GM10248 (cell line): ENCODE results near the gene NAE1.

Experiments
- CTCF ChIA-PET: fragments of 300-600 bp; sonication (Branson Sonifier 250); formaldehyde crosslinking; extraction: SDS; loops from one replicate; lab custom pipeline; 2021; ENCODE audit warnings: antibody characterized with exemption; lab: Yijun Ruan, JAX
- POLR2A ChIA-PET: fragments of 350-650 bp; sonication (Branson Sonifier 250); formaldehyde crosslinking; extraction: SDS; loops from one replicate; lab custom pipeline; 2020; ENCODE audit warnings: antibody characterized with exemption; lab: Yijun Ruan, JAX
- DNase-seq: peaks from one replicate; pipeline ENCODE4 v3.0.0; 2012; ENCODE audit errors: extremely low spot score
- TF ChIP-seq, protein P1 (sequence below): IDR thresholded peaks from 2 replicates; pipeline ENCODE4 v1.5.1; 2012; ENCODE audit warnings: mild to moderate bottlenecking, low read depth; ENCODE audit errors: extremely low read depth, missing control alignments, control extremely low read depth

The NAE1 gene

DNA sequence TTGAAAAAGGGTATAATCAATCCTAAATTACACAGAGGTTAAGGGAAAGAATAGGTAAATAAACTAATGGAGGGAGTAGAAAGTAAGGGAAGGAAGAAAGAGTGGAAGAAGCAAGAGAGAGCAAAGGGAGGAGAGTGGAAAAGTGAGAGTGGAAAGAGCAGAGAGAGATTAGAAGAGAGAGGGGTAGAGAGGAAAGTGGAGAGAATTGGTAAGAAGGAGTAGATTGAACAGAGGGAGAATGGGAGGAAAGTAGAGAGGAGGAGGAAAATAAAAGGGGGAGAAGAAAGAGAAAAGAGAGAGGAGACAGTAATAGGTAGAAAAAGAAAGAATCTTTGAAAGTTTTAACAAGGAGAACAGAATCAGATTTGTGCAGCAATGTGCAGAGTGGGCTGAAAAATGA lies 54.3 kb downstream of the NAE1 start:
- CTCF ChIA-PET, result interaction anchor here (1.5 to 1.6 kb wide), 2 partner anchors 9 to 25 kb away, joined by 3 to 4 read pairs; partner anchors contain the start of gene DYNC1LI2
- TF ChIP-seq, protein P1, sequence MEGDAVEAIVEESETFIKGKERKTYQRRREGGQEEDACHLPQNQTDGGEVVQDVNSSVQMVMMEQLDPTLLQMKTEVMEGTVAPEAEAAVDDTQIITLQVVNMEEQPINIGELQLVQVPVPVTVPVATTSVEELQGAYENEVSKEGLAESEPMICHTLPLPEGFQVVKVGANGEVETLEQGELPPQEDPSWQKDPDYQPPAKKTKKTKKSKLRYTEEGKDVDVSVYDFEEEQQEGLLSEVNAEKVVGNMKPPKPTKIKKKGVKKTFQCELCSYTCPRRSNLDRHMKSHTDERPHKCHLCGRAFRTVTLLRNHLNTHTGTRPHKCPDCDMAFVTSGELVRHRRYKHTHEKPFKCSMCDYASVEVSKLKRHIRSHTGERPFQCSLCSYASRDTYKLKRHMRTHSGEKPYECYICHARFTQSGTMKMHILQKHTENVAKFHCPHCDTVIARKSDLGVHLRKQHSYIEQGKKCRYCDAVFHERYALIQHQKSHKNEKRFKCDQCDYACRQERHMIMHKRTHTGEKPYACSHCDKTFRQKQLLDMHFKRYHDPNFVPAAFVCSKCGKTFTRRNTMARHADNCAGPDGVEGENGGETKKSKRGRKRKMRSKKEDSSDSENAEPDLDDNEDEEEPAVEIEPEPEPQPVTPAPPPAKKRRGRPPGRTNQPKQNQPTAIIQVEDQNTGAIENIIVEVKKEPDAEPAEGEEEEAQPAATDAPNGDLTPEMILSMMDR, result no peak
- DNase-seq, result no peak
- POLR2A ChIA-PET, result no interaction called here

DNA sequence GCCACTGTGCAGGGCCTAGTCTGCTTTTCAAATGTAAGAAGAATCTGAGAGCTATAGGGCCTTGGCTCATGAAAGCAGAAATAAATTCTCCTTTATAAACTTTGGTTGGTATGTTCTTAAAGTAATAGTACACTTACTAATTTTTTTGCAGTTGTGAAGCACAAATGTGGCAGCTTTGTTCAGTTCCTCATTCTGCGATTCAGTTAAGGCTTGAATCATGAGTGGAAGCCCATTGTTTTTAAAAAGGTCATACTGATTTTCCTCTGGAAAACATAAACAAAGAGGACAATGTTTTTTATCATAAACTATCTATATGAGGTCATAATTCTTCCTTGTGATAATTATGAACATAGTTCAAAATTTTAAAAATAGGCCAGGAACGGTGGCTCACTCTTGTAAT lies 55.8 kb downstream of the NAE1 start:
- POLR2A ChIA-PET, result no interaction called here
- DNase-seq, result no peak
- CTCF ChIA-PET, result interaction anchor here (1.5 to 2.7 kb wide), 2 partner anchors 23 to 35 kb away, joined by 4 to 13 read pairs; partner anchors contain the start of gene DYNC1LI2

DNA sequence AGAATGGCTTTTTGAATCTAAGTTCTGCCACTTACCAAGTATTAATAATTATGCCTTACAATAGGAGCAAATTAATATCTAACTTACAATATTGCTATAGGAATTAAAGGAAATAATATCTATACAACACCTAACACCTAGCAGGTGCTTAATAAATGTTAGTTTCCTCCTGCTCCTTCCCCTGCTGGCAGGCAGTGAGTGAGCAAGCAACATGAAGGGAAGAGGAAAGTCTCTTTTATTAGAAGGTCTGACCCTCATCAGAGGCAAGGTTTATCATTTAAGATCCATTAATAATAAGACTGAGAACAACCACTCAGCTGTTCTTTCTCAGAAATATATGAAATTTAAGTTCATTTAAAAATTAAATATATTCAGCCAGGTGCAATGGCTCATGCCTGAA lies 72.7 kb downstream of the NAE1 start:
- ChIA-PET CTCF (no interaction called here), POLR2A (no interaction called here)
- TF ChIP-seq, protein P1, result no peak
- no peak for DNase-seq

More for the DNA sequence above, 55.8 kb downstream of the NAE1 start:
- TF ChIP-seq, protein P1, result no peak

DNA sequence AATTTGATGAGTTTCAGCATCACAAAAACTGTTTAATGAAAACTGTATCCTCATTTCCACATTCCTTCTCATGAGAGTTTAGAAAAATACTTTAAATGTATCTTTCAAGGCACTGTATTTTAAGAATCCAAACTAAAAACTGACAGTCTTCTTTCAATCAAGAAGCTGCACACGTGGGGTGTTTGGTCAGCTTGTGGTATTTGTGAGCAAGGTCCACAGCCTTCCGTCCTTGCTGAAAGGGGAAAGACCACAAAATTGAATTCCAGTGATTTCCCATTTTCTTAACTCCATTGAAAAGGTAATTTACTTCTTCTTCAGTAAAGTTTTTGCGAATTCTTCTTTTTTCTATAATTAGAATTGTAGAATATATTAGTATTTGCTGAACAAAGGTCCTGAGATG lies 76.0 kb downstream of the NAE1 start:
- no peak for DNase-seq
- CTCF ChIA-PET, result interaction anchor here (1.0 to 7.7 kb wide), 7 partner anchors 12 to 146 kb away, joined by 4 to 46 read pairs (median 6); partner anchors contain the start of gene PDP2
- POLR2A ChIA-PET, result no interaction called here
- TF ChIP-seq, protein P1, result no peak

DNA sequence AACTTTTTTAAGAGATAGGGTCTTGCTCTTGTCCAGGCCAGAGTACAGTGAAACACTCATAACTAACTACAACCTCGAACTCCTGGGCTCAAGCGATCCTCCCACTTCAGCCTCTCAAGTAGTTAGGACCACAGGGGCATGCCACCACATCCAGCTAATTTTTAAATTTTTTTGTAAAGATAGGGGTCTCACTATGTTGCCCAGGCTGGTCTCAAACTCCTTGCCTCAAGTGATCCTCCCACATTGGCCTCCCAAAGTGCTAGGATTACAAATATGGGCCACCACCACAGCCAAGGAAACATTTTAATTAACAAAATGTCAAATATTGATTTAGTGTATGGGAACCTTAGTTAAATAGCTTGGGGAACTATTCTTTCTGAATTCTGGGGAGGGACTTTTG lies 76.6 kb downstream of the NAE1 start:
- no peak for DNase-seq
- ChIA-PET POLR2A (no interaction called here), CTCF (interaction anchor here (1.0 to 7.7 kb wide), 7 partner anchors 12 to 145 kb away, joined by 4 to 46 read pairs (median 6); partner anchors contain the start of gene PDP2)
- TF ChIP-seq, protein P1, result no peak

DNA sequence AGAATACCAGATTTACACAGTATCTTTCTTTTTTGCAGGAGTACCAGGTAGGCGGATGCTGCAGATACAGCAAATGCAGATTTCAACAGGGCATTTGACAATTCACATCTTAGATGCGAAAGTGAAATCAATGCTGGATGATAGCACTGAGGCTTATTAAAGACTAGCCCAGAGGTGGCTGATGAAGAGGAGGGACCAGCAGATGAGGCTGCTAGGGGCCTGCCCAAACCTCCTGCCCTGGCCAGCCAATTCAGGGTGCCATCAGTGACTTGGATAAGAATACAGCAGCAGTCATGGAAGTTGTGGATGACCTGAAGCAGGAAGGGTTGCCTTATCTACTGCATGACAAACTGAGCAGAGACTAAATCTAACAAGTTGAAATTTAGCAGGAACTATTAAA lies 77.8 kb downstream of the NAE1 start:
- ChIA-PET CTCF (interaction anchor here (0.9 to 7.7 kb wide), 9 partner anchors 9 to 115 kb away, joined by 3 to 46 read pairs (median 13); partner anchors contain the start of gene NAE1), POLR2A (no interaction called here)
- TF ChIP-seq, protein P1, result no peak

More for the DNA sequence above, 77.8 kb downstream of the NAE1 start:
- DNase-seq, result no peak
